ENCODE measurements around the gene SGMS1.

DNA sequence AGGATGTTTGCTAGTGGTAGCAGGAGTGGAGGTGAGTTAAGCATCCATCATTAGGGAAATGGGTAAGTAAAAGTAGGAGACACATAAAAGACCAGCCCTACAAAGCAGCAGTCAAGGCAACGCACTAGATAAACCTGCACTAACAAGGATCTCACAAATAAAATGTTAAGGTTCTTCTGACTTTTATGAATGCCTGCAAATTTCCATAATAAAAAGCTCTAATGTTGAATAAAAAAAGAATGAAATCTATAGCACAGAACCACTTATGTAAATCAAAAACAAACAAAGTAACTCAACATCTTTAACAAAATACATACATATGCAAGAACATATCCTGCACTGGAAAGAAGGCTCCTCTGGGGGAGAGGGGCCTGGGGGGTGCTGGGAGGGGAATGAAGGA is 4.6 kb downstream of the SGMS1 start:
- no peak for TF ChIP-seq CTCF (IDR thresholded peaks at IDR 0.05 in 8 of 11, conservative IDR thresholded peaks at IDR 0.05 in 3 of 11)
- TF ChIP-seq POLR2A (IDR thresholded peaks at IDR 0.05), result no peak
- no peak for TF ChIP-seq POLR2AphosphoS5 (IDR thresholded peaks at IDR 0.05)
